ENCODE measurements around the gene SIPA1L3.

Gene SIPA1L3

DNA sequence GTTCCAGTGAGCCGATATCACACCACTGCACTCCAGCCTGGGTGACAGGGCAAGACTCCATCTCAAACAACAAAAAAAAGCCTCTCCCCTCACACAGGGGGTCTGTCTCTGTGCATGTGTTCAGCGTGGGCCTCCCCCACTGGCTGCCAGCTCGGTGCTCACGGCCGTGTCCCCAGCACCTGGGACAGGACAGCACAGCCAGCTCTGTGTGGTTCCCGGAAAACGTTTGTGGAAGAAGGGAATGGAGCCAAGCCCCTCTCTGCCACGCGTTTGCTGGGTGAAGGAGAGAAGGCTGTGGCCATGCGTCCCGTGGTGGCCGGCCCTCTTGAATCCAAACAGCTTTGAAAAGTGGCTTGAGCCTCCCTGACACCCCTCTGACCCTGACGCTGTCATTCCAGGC, 284.7 kb downstream of the SIPA1L3 start:
- peaks cover 0 to 53% (median 17%) of the 10 kb centered on the region in 4 experiments for H3K36me3 ChIP-seq (ENCODE audit: control insufficient read depth in 4 of 4, insufficient read depth in 4 of 4, low read length in 3 of 4)
- H3K9me3 ChIP-seq (ENCODE audit: control extremely low read depth in 1 of 5, control insufficient read depth in 4 of 5, insufficient read depth in 2 of 5, low read depth in 1 of 5, low read length in 4 of 5), result no peaks in the 10 kb centered on the region
- no peak overlapping the region for H3K27ac ChIP-seq (ENCODE audit: insufficient read depth in 1 of 2, low read depth in 1 of 2, low read length in 2 of 2, poor library complexity in 1 of 2, severe bottlenecking in 2 of 2)
- no peaks in the 10 kb centered on the region for H3K27me3 ChIP-seq (replicated peaks in 2 of 5; ENCODE audit: control insufficient read depth in 4 of 5, insufficient read depth in 5 of 5, low read length in 4 of 5)
- WGBS (ENCODE audit: insufficient coverage), result 92% methylated on average over 13 of the region's 13 CpGs
- peaks cover 0 to 2% (median 0%) of the 10 kb centered on the region in 4 experiments for H3K4me1 ChIP-seq (ENCODE audit: control extremely low read depth in 1 of 4, control insufficient read depth in 4 of 4, insufficient read depth in 4 of 4, low read length in 3 of 4)
- no peak for DNase-seq
- no peak overlapping the region for H3K4me3 ChIP-seq (ENCODE audit: control insufficient read depth in 1 of 7, extremely low read depth in 1 of 7, insufficient read depth in 4 of 7, low read depth in 2 of 7, low read length in 6 of 7)
- POLR2A ChIA-PET, result no interaction called here
- CTCF ChIA-PET, result interaction anchor here (1.2 to 1.6 kb wide), 2 partner anchors 10 to 48 kb away, joined by 5 read pairs; no protein-coding TSS in a partner anchor

DNA sequence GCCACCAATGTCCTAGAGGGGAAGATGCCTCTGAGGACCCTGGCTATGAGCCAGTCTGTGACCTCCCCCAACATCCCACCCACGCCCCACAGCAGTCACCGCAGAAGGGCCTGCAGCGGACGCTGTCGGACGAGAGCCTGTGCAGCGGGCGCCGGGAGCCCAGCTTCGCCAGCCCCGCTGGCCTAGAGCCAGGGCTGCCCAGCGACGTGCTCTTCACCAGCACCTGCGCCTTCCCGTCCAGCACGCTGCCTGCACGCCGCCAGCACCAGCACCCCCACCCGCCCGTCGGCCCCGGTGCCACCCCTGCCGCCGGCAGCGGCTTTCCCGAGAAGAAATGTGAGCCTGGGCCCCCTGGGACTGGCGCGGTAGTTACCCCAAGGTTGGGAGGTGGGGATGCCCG, 286.4 kb downstream of the SIPA1L3 start:
- H3K36me3 ChIP-seq (ENCODE audit: control insufficient read depth in 4 of 4, insufficient read depth in 4 of 4, low read length in 3 of 4), result peaks cover 0 to 69% (median 20%) of the 10 kb centered on the region in 4 experiments
- POLR2A ChIA-PET, result no interaction called here
- no peak for DNase-seq
- no peaks in the 10 kb centered on the region for H3K9me3 ChIP-seq (ENCODE audit: control extremely low read depth in 1 of 5, control insufficient read depth in 4 of 5, insufficient read depth in 2 of 5, low read depth in 1 of 5, low read length in 4 of 5)
- no peak overlapping the region for H3K4me3 ChIP-seq (ENCODE audit: control insufficient read depth in 1 of 7, extremely low read depth in 1 of 7, insufficient read depth in 4 of 7, low read depth in 2 of 7, low read length in 6 of 7)
- H3K27me3 ChIP-seq (replicated peaks in 2 of 5; ENCODE audit: control insufficient read depth in 4 of 5, insufficient read depth in 5 of 5, low read length in 4 of 5), result no peaks in the 10 kb centered on the region
- WGBS (ENCODE audit: insufficient coverage), result 95% methylated on average over 19 of the region's 29 CpGs
- peaks cover 0 to 2% (median 0%) of the 10 kb centered on the region in 4 experiments for H3K4me1 ChIP-seq (ENCODE audit: control extremely low read depth in 1 of 4, control insufficient read depth in 4 of 4, insufficient read depth in 4 of 4, low read length in 3 of 4)
- H3K27ac ChIP-seq (ENCODE audit: insufficient read depth in 1 of 2, low read depth in 1 of 2, low read length in 2 of 2, poor library complexity in 1 of 2, severe bottlenecking in 2 of 2), result no peak overlapping the region
- CTCF ChIA-PET, result no interaction called here

DNA sequence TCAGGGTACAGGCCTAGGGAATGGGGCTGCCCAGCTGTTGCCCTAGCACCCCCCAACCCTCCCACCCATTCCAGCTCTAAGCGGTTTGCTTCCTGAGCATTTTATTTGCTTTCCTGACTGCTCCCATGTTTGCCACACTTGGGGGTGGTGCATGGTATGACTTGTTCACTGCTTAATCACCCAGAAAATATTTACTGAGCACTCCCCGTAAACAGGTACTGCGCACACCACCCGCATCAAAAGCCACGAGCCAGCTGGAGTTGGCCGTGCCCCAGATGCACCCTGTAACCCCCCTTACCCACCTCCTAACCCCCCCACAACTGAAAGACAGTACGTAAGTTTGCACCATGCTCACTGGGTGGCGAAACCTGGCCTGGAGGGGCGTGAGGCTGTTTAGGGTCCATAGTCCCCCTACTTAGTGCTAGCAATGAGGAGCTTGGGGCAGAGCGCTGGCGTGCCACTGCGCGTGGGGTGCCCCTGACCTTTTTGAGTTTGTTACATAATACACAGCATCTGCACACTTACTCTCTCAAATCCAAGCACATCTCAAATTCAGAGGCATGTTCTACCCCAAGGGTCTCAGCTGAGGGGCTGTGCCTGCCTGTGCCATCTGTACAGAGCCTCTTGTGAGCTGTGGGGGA, 287.2 kb downstream of the SIPA1L3 start:
- Histone ChIP-seq H3K4me1 (ENCODE audit: control extremely low read depth in 1 of 4, control insufficient read depth in 4 of 4, insufficient read depth in 4 of 4, low read length in 3 of 4) (peaks cover 0 to 2% (median 0%) of the 10 kb centered on the region in 4 experiments), H3K27ac (ENCODE audit: insufficient read depth in 1 of 2, low read depth in 1 of 2, low read length in 2 of 2, poor library complexity in 1 of 2, severe bottlenecking in 2 of 2) (no peak overlapping the region), H3K9me3 (ENCODE audit: control extremely low read depth in 1 of 5, control insufficient read depth in 4 of 5, insufficient read depth in 2 of 5, low read depth in 1 of 5, low read length in 4 of 5) (no peaks in the 10 kb centered on the region), H3K36me3 (ENCODE audit: control insufficient read depth in 4 of 4, insufficient read depth in 4 of 4, low read length in 3 of 4) (peaks cover 0 to 76% (median 25%) of the 10 kb centered on the region in 4 experiments), H3K4me3 (ENCODE audit: control insufficient read depth in 1 of 7, extremely low read depth in 1 of 7, insufficient read depth in 4 of 7, low read depth in 2 of 7, low read length in 6 of 7) (no peak overlapping the region), H3K27me3 (replicated peaks in 2 of 5; ENCODE audit: control insufficient read depth in 4 of 5, insufficient read depth in 5 of 5, low read length in 4 of 5) (no peaks in the 10 kb centered on the region)
- CTCF ChIA-PET, result no interaction called here
- 86% methylated on average over 11 of the region's 13 CpGs for WGBS (ENCODE audit: insufficient coverage)
- POLR2A ChIA-PET, result no interaction called here
- no peak for DNase-seq

DNA sequence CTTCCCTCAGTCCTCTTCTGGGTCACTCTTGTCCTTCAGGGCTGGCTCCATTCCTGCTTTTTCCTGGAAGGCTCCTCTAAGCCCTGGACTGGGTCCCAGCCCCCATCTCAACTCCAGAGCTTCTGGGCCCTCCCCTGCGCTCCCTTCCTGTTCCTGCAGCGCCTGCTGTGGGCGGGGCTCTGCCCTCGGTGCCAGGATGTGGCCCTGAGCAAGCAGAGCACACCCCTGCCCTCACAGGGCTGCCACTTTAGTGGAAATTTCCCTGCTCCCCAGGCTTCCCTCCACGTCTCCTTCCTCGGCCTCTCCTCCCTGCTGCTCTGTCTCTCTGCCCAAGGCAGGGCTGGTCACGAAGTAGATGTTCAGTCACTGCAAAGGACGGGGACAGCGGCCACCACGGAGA, 288.2 kb downstream of the SIPA1L3 start:
- no peak for DNase-seq
- Histone ChIP-seq H3K9me3 (ENCODE audit: control extremely low read depth in 1 of 5, control insufficient read depth in 4 of 5, insufficient read depth in 2 of 5, low read depth in 1 of 5, low read length in 4 of 5) (no peaks in the 10 kb centered on the region), H3K36me3 (ENCODE audit: control insufficient read depth in 4 of 4, insufficient read depth in 4 of 4, low read length in 3 of 4) (peaks cover 0 to 80% (median 27%) of the 10 kb centered on the region in 4 experiments), H3K27me3 (replicated peaks in 2 of 5; ENCODE audit: control insufficient read depth in 4 of 5, insufficient read depth in 5 of 5, low read length in 4 of 5) (no peaks in the 10 kb centered on the region), H3K4me1 (ENCODE audit: control extremely low read depth in 1 of 4, control insufficient read depth in 4 of 4, insufficient read depth in 4 of 4, low read length in 3 of 4) (no peaks in the 10 kb centered on the region), H3K4me3 (ENCODE audit: control insufficient read depth in 1 of 7, extremely low read depth in 1 of 7, insufficient read depth in 4 of 7, low read depth in 2 of 7, low read length in 6 of 7) (no peak overlapping the region), H3K27ac (ENCODE audit: insufficient read depth in 1 of 2, low read depth in 1 of 2, low read length in 2 of 2, poor library complexity in 1 of 2, severe bottlenecking in 2 of 2) (no peak overlapping the region)
- 73% methylated on average over 7 of the region's 10 CpGs for WGBS (ENCODE audit: insufficient coverage)
- ChIA-PET POLR2A (no interaction called here), CTCF (no interaction called here)

DNA sequence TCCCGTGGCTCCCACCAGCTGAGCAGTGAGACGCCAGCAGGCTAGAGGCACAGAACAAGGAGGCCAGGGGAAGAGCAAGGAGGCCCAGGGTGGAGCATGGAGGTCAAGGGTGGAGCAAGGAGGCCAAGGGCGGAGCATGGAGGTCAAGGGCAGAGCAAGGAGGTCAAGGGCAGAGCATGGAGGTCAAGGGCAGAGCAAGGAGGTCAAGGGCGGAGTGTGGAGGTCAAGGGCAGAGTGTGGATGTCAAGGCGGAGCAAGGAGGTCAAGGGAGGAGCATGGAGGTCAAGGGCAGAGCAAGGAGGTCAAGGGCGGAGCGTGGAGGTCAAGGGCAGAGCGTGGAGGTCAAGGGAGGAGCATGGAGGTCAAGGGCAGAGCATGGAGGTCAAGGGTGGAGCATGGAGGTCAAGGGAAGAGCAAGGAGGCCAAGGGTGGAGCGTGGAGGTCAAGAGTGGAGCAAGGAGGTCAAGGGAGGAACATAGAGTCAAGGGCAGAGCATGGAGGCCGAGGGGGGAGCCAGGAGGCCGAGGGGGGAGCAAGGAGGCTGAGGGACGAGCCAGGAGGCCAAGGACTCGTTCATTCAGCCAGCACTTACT, 289.3 kb downstream of the SIPA1L3 start:
- no peaks in the 10 kb centered on the region for H3K27me3 ChIP-seq (replicated peaks in 2 of 5; ENCODE audit: control insufficient read depth in 4 of 5, insufficient read depth in 5 of 5, low read length in 4 of 5)
- no peak overlapping the region for H3K27ac ChIP-seq (ENCODE audit: insufficient read depth in 1 of 2, low read depth in 1 of 2, low read length in 2 of 2, poor library complexity in 1 of 2, severe bottlenecking in 2 of 2)
- H3K36me3 ChIP-seq (ENCODE audit: control insufficient read depth in 4 of 4, insufficient read depth in 4 of 4, low read length in 3 of 4), result peaks cover 0 to 76% (median 31%) of the 10 kb centered on the region in 4 experiments
- POLR2A ChIA-PET, result no interaction called here
- 93% methylated on average over 13 of the region's 13 CpGs for WGBS (ENCODE audit: insufficient coverage)
- H3K9me3 ChIP-seq (ENCODE audit: control extremely low read depth in 1 of 5, control insufficient read depth in 4 of 5, insufficient read depth in 2 of 5, low read depth in 1 of 5, low read length in 4 of 5), result no peaks in the 10 kb centered on the region
- no peak overlapping the region for H3K4me3 ChIP-seq (ENCODE audit: control insufficient read depth in 1 of 7, extremely low read depth in 1 of 7, insufficient read depth in 4 of 7, low read depth in 2 of 7, low read length in 6 of 7)
- no peaks in the 10 kb centered on the region for H3K4me1 ChIP-seq (ENCODE audit: control extremely low read depth in 1 of 4, control insufficient read depth in 4 of 4, insufficient read depth in 4 of 4, low read length in 3 of 4)
- DNase-seq, result no peak
- CTCF ChIA-PET, result no interaction called here

DNA sequence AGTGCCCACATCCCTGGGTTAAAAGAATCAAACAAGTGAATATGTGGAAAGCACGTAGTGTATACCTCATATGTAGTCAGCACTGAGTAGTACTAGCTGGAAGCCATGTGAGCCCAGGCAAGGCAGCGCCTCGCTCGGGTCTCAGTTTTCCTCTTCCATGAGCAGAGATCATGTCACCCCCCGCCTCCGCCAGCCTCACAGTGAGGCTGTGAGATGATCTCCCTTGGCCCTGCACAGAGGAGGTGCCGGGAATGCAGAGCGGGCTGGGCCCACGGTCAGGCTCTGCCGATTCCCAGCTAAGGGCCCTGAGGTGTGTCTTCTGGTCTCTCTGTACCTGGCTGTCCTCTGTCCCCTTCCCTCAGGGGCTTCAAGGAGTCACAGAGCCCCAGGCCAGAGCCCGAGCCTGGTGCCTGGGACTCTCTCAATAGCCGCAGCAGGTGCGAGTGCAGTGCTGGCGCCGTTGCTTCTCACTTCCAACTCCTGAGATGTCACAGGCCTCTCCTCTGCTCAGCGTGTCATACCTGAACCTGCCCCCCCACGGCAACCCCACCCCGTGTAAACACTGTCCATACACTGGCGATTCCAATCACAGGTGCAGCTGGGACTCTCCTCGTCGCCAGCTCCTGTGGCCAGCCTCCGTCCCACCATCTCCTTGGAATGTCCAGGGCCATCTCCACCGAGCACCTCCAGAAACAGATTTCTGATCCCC, 290.1 kb downstream of the SIPA1L3 start:
- WGBS (ENCODE audit: insufficient coverage), result 97% methylated on average over 21 of the region's 23 CpGs
- DNase-seq, result no peak
- H3K36me3 ChIP-seq (ENCODE audit: control insufficient read depth in 4 of 4, insufficient read depth in 4 of 4, low read length in 3 of 4), result peaks cover 3 to 77% (median 35%) of the 10 kb centered on the region in 4 experiments
- H3K4me3 ChIP-seq (ENCODE audit: control insufficient read depth in 1 of 7, extremely low read depth in 1 of 7, insufficient read depth in 4 of 7, low read depth in 2 of 7, low read length in 6 of 7), result no peak overlapping the region
- H3K27me3 ChIP-seq (replicated peaks in 2 of 5; ENCODE audit: control insufficient read depth in 4 of 5, insufficient read depth in 5 of 5, low read length in 4 of 5), result no peaks in the 10 kb centered on the region
- no peak overlapping the region for H3K27ac ChIP-seq (ENCODE audit: insufficient read depth in 1 of 2, low read depth in 1 of 2, low read length in 2 of 2, poor library complexity in 1 of 2, severe bottlenecking in 2 of 2)
- ChIA-PET CTCF (no interaction called here), POLR2A (no interaction called here)
- no peaks in the 10 kb centered on the region for H3K4me1 ChIP-seq (ENCODE audit: control extremely low read depth in 1 of 4, control insufficient read depth in 4 of 4, insufficient read depth in 4 of 4, low read length in 3 of 4)
- H3K9me3 ChIP-seq (ENCODE audit: control extremely low read depth in 1 of 5, control insufficient read depth in 4 of 5, insufficient read depth in 2 of 5, low read depth in 1 of 5, low read length in 4 of 5), result no peaks in the 10 kb centered on the region

All from common myeloid progenitor, CD34-positive (primary cell).